ENCODE results near the gene GALNT11.

Gene GALNT11

GRCh38 chr7:152126741-152127140 is 101.3 kb downstream of the GALNT11 start:
- TF ChIP-seq CTCF (IDR thresholded peaks at IDR 0.05; ENCODE audit: low read depth, low read length): no peak
- no peak for DNase-seq (ENCODE audit: low read depth, low spot score)
- no peak overlapping the region for H3K4me3 ChIP-seq (ENCODE audit: low read depth, low read length)
- in situ Hi-C loops (cut with HindIII; ENCODE audit: low sequenced_read_pairs): no loop called here

- TF ChIP-seq CTCF (IDR thresholded peaks at IDR 0.05; ENCODE audit: low read depth, low read length): no peak
Measured at GRCh38 chr7:152127229-152127628, 101.8 kb downstream of the GALNT11 start.

GRCh38 chr7:152128252-152128651 is 102.8 kb downstream of the GALNT11 start:
- H3K4me3 ChIP-seq (ENCODE audit: low read depth, low read length): no peak overlapping the region
- in situ Hi-C loops (cut with HindIII; ENCODE audit: low sequenced_read_pairs): no loop called here
- TF ChIP-seq CTCF (IDR thresholded peaks at IDR 0.05; ENCODE audit: low read depth, low read length): no peak
- DNase-seq (ENCODE audit: low read depth, low spot score): no peak

More at GRCh38 chr7:152127229-152127628, 101.8 kb downstream of the GALNT11 start:
- in situ Hi-C loops (cut with HindIII; ENCODE audit: low sequenced_read_pairs): no loop called here
- DNase-seq (ENCODE audit: low read depth, low spot score): no peak
- no peak overlapping the region for H3K4me3 ChIP-seq (ENCODE audit: low read depth, low read length)

GRCh38 chr7:152128741-152129461 is 103.4 kb downstream of the GALNT11 start:
- TF ChIP-seq CTCF (IDR thresholded peaks at IDR 0.05; ENCODE audit: low read depth, low read length): no peak
- DNase-seq (ENCODE audit: low read depth, low spot score): no peak
- in situ Hi-C loops (cut with HindIII; ENCODE audit: low sequenced_read_pairs): no loop called here
- H3K4me3 ChIP-seq (ENCODE audit: low read depth, low read length): no peak overlapping the region

GRCh38 chr7:152129682-152130081 is 104.2 kb downstream of the GALNT11 start:
- in situ Hi-C loops (cut with HindIII; ENCODE audit: low sequenced_read_pairs): no loop called here
- H3K4me3 ChIP-seq (ENCODE audit: low read depth, low read length): no peak overlapping the region
- no peak for TF ChIP-seq CTCF (IDR thresholded peaks at IDR 0.05; ENCODE audit: low read depth, low read length)
- no peak for DNase-seq (ENCODE audit: low read depth, low spot score)

- in situ Hi-C loops (cut with HindIII; ENCODE audit: low sequenced_read_pairs): no loop called here
- no peak for TF ChIP-seq CTCF (IDR thresholded peaks at IDR 0.05; ENCODE audit: low read depth, low read length)
- no peak overlapping the region for H3K4me3 ChIP-seq (ENCODE audit: low read depth, low read length)
- no peak for DNase-seq (ENCODE audit: low read depth, low spot score)
Measured at GRCh38 chr7:152130658-152131590, 105.5 kb downstream of the GALNT11 start.

All from astrocyte of the spinal cord (primary cell).